ENCODE results near the gene NELFB. TPM values are rescaled to one million over a fixed set of nuclear protein-coding genes. Genes with fewer than 3 reads are reported as not detected.
A peak's percentile ranks its signal among the peaks of the same experiment; 100 is the strongest.

NELFB gene
- total and polyA plus RNA-seq, 2 donors (not counting 1 experiment from before 2014, with no cell fraction given), result 53.7 to 55.8 TPM

GRCh38 chr9:137243626-137244485 lies 11.3 kb upstream of the NELFB start:
- ChIA-PET CTCF (no interaction called here), POLR2A (interaction anchor here (2.1 kb wide), 1 partner anchor 10 kb away, joined by 15 read pairs; no protein-coding TSS in a partner anchor)
- Mint-ChIP-seq H3K4me3 (no peak overlapping the region), H3K4me1 (peaks cover 27% of the 10 kb centered on the region), H3K27me3 (no peaks in the 10 kb centered on the region), H3K9me3 (ENCODE audit: insufficient read depth) (no peaks in the 10 kb centered on the region), H3K27ac (peak overlapping the region; percentile 65)
- 93% methylated on average over 9 of the region's 15 CpGs for WGBS (ENCODE audit: insufficient coverage)
- H3K36me3 ChIP-seq (replicated peaks in 1 of 2; ENCODE audit: control extremely low read depth in 1 of 2, control insufficient read depth in 1 of 2, extremely low read depth in 1 of 2, insufficient read depth in 2 of 2, low read length in 1 of 2), result peaks cover 0 to 20% of the 10 kb centered on the region in 2 experiments
- no peak overlapping the region for H3K4me2 ChIP-seq (replicated peaks; ENCODE audit: low read depth, low read length, poor library complexity, severe bottlenecking)
- peaks cover 16 to 25% of the 10 kb centered on the region in 2 donors for H3K4me1 ChIP-seq (ENCODE audit: control insufficient read depth in 2 of 2, insufficient read depth in 2 of 2, low read length in 2 of 2)
- H3K79me2 ChIP-seq (ENCODE audit: control insufficient read depth, insufficient read depth, low read length), result peaks cover 38% of the 10 kb centered on the region
- no peak overlapping the region for H3K27ac ChIP-seq (ENCODE audit: low read length in 2 of 2)
- no peaks in the 10 kb centered on the region for H3K9me3 ChIP-seq (ENCODE audit: control extremely low read depth in 1 of 3, control insufficient read depth in 2 of 3, insufficient read depth in 1 of 3, low read length in 2 of 3)
- H3K27me3 ChIP-seq (replicated peaks in 1 of 4; ENCODE audit: control extremely low read depth in 1 of 4, control insufficient read depth in 3 of 4, insufficient read depth in 4 of 4, low read length in 3 of 4), result no peaks in the 10 kb centered on the region
- no peak for DNase-seq
- ATAC-seq (ENCODE audit: low read depth), result no peak
- no peak overlapping the region for H3K9ac ChIP-seq (ENCODE audit: low read length)
- no peak overlapping the region for H2AFZ ChIP-seq (ENCODE audit: insufficient read depth, low read depth, low read length, poor library complexity, severe bottlenecking)
- intact Hi-C loops (cut with micrococcal nuclease), result no loop called here
- peaks cover 37% of the 10 kb centered on the region for H4K20me1 ChIP-seq (ENCODE audit: control insufficient read depth, insufficient read depth, low read length, poor library complexity, severe bottlenecking)
- no peak overlapping the region for H3K4me3 ChIP-seq (ENCODE audit: control extremely low read depth in 1 of 5, extremely low read depth in 1 of 5, insufficient read depth in 1 of 5, low read depth in 2 of 5, low read length in 4 of 5)
- TF ChIP-seq CTCF (IDR thresholded peaks at IDR 0.05) (no peak), EZH2 (IDR thresholded peaks at IDR 0.05; ENCODE audit: borderline replicate concordance, insufficient read depth, low read depth, low read length, poor library complexity, severe bottlenecking) (no peak)

All from B cell (primary cell).